GM12873 (cell line): Measurements from ENCODE around the gene NTNG1.

Experiments used
- TF ChIP-seq, protein P1 (sequence below): IDR thresholded peaks from 2 replicates; pipeline ENCODE4 v1.5.1; 2012; ENCODE audit warnings: low read depth, mild to moderate bottlenecking, moderate library complexity, low read length, control low read depth; ENCODE audit not compliant: insufficient read depth; ENCODE audit errors: missing control alignments

The NTNG1 gene

GRCh38 chr1:107162745-107163144, 21.9 kb downstream of the NTNG1 start:
- TF ChIP-seq, protein P1, sequence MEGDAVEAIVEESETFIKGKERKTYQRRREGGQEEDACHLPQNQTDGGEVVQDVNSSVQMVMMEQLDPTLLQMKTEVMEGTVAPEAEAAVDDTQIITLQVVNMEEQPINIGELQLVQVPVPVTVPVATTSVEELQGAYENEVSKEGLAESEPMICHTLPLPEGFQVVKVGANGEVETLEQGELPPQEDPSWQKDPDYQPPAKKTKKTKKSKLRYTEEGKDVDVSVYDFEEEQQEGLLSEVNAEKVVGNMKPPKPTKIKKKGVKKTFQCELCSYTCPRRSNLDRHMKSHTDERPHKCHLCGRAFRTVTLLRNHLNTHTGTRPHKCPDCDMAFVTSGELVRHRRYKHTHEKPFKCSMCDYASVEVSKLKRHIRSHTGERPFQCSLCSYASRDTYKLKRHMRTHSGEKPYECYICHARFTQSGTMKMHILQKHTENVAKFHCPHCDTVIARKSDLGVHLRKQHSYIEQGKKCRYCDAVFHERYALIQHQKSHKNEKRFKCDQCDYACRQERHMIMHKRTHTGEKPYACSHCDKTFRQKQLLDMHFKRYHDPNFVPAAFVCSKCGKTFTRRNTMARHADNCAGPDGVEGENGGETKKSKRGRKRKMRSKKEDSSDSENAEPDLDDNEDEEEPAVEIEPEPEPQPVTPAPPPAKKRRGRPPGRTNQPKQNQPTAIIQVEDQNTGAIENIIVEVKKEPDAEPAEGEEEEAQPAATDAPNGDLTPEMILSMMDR: no peak

DNA sequence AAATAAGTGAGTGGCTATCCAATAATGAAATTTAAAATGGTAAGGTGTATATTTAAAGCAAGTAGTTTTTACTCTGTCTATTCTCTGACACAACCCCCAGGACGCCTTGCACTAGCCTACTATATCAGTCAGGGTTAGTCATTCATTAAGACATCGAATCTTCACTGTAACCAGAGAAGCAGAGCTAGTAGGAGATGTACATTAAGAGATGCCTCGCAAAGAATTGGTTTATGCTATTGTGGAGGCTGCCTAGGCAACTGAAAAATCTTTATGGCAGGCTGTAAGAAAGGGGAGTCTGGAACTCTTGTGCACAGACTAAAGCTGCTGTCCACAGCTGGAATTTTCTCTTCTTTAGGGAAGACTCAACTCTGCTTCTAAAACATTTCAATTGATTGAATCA, 28.8 kb downstream of the NTNG1 start:
- TF ChIP-seq, protein P1: no peak

GRCh38 chr1:107171333-107171732, 30.5 kb downstream of the NTNG1 start:
- TF ChIP-seq, protein P1: no peak

- TF ChIP-seq, protein P1: no peak
Measured at GRCh38 chr1:107172450-107173170, 31.8 kb downstream of the NTNG1 start.

GRCh38 chr1:107175102-107175909, 34.5 kb downstream of the NTNG1 start:
- TF ChIP-seq, protein P1: no peak

- TF ChIP-seq, protein P1: no peak
Measured at GRCh38 chr1:107181253-107181969, 40.6 kb downstream of the NTNG1 start.

DNA sequence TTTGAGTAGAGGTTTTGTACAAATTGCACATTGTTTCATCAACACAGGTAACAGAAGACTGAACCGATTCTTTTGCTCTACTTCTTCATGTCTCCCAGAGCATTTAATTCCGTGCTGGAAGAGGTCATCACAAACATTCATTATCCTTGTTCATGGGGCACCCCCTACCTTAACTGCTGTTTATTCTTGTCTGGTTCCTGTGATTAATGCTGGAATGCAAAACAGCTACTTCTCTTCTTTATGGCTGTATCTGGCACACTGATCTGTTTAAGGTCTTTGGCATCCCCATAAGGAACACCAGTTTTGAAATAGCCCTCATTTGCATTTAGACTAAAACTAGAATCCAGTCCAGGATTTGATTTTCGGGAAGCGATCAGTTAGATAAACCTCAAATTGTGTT, 42.2 kb downstream of the NTNG1 start:
- TF ChIP-seq, protein P1: no peak
